GM12874 (cell line): ENCODE data around the gene FYTTD1.

ENCODE experiments used
- TF ChIP-seq, protein P1 (sequence below): IDR thresholded peaks from 2 replicates; pipeline ENCODE4 v1.5.1; 2011; ENCODE audit warnings: low read depth, mild to moderate bottlenecking, control low read depth, low read length, moderate library complexity; ENCODE audit not compliant: insufficient read depth

Gene FYTTD1, protein sequence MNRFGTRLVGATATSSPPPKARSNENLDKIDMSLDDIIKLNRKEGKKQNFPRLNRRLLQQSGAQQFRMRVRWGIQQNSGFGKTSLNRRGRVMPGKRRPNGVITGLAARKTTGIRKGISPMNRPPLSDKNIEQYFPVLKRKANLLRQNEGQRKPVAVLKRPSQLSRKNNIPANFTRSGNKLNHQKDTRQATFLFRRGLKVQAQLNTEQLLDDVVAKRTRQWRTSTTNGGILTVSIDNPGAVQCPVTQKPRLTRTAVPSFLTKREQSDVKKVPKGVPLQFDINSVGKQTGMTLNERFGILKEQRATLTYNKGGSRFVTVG

DNA sequence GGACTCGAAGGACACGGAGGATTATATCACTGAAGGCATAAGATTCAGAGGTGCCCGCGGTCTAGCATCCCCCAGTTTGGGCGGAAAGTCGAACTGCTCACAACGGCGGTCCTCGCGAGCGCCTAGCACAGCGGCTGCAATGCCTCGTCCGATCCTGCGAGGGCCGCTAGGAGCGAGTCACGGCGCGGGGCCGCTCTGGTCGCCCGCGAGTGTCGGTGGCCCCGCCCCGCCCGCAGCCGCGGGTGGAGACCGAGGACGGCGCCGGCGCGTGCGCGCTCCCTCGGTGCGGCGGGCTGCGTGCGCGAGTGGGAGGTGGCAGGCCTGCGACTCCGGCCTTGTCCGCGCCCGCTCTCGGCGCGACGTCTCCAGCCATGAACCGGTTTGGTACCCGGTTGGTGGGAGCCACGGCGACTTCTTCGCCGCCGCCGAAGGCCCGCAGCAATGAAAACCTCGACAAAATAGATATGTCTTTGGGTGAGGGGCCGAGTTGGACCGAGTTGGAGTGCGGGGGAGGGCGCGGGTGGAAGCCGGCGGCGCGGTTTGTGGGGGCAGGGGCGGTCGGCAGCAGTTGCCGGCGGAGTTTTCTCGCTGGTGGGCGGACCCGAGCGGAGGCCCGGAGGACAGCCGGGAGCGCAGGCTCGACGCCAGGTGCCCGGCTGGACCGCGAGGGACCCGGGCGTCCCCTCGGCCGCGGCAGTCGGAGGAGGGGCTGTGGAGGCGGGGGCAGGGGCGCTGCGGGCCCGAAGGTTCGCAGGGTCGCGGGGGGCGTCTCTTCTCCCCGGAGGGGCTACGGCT, at the start of gene FYTTD1:
Gene FYTTD1, plus strand, starts transcription at position 283 of the 795 bp plus-strand sequence. Its CDS starts 89 bp downstream, at position 372.
- TF ChIP-seq, protein P1, sequence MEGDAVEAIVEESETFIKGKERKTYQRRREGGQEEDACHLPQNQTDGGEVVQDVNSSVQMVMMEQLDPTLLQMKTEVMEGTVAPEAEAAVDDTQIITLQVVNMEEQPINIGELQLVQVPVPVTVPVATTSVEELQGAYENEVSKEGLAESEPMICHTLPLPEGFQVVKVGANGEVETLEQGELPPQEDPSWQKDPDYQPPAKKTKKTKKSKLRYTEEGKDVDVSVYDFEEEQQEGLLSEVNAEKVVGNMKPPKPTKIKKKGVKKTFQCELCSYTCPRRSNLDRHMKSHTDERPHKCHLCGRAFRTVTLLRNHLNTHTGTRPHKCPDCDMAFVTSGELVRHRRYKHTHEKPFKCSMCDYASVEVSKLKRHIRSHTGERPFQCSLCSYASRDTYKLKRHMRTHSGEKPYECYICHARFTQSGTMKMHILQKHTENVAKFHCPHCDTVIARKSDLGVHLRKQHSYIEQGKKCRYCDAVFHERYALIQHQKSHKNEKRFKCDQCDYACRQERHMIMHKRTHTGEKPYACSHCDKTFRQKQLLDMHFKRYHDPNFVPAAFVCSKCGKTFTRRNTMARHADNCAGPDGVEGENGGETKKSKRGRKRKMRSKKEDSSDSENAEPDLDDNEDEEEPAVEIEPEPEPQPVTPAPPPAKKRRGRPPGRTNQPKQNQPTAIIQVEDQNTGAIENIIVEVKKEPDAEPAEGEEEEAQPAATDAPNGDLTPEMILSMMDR: peak; percentile 55

DNA sequence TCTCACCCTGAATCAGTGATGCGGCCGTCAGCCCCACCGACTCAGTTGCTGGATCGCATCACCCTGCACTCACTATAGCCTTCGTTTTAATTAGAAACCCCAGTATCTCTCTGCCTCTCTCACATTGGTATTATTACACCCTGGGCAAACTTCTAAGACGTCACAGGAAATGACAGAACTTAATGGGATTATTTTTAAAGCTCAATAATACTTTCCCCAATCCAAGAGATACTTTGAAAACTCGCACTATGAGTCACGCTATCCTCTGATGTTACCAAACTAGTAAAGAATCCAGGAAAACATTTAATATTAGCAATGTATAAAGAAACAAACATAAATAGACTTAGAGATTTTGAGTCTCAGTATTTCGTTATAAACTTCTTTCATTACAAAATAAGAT, 49.6 kb upstream of the FYTTD1 start:
- TF ChIP-seq, protein P1: no peak

DNA sequence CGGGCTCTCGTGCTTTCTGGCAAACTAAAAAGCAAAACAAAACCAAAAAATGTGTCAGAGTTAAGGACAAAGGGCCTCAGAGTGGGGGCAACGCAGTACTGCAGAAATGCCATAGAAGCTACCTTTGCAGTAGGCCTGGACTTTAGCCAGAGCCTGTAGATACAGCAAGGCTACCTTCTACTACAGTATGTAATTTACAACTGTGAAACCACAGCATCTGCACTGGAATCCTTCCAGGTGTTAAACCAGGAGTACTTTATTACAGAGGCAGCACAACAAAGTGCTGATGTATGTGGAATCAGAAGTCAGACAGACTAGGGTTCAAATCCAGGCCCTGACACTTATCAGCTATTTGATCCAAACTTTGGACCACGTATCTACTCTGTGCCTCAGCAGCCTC, 47.8 kb upstream of the FYTTD1 start:
- TF ChIP-seq, protein P1: no peak

DNA sequence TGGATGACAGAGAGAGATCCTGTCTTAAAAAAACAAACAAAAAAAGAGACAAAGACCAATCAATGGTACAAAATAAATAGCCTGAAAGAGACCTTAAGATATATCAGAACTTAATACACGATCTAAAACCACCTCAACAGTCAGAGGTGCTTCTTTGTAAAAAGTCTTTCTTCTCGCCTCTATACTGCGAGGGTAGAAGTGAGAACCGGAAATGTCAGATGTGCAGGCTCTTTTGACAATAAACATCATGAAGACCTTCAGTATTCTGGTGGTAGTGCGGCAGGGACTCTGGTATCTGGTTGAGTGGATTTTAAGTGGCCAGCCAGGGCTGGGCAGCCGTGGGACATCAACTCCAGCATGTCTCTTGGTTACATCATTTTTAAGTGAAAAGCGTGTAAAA, 43.0 kb upstream of the FYTTD1 start:
- TF ChIP-seq, protein P1: no peak

DNA sequence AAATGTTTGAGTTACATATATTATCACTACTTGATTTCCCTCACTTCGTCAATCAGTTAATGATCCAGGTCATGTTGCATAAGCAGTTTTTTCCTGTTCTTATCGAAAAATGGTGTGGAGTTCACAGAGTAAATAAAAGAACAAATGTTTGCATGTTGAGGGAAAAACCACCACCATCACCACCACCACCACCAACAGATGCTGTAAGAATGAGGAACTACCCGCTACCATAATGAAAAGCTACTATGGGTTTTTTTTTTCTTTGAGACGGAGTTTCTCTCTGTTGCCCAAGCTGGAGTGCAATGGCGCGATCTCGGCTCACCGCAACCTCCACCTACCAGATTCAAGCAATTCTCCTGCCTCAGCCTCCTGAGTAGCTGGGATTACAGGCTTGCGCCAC, 40.5 kb upstream of the FYTTD1 start:
- TF ChIP-seq, protein P1: no peak

DNA sequence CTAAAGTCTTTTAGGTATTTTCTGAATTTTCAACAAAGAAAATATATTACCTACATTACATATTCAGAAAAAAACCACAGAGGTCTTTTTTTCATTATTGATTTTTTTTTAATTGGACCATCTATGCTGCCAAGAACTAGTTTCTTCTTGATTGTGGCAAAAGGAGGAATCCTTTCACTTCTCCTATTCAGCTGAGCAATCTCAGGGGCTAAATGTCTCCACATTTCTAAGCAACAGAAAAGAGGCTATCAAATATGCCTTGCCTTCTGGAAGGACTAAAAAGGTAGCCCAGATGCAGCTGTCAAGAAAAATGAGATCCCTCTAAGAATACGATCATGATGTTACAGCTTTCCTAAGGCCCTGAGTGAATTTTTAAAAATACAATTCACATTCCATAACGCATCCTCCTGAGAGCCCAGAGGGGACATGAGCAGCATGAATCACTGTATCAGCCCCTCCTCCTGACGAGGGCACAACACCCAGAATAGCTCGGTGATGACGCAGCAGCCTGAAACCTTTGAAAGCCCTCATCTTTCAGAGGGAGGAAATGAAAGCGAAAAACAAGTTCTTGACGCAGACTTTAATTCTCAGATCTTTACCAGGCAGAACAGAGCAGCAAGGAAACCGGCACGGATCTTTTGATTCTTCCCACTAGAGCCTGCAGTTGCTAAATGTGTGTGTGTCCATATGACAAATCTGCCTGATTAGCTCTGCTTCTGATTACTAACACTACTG, 37.5 kb upstream of the FYTTD1 start:
- TF ChIP-seq, protein P1: no peak

DNA sequence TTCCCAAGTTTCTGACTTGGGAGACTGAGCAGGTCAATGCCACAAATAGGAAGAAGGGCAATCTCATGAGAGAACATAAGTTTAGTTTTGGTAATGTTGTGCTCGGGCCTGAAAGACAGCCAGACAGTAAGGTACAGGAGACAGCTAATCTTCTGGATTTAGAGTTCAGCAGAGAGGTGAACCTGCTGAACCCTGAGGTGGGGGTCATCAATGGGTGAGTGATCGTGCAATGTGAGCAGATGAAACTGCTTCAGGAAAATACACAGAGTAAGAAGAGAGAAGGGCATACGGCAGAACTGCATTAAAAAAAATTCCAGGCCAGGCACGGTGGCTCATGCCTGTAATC, 36.2 kb upstream of the FYTTD1 start:
- TF ChIP-seq, protein P1: no peak
